ENCODE data around the gene SCLT1.

The SCLT1 gene

DNA sequence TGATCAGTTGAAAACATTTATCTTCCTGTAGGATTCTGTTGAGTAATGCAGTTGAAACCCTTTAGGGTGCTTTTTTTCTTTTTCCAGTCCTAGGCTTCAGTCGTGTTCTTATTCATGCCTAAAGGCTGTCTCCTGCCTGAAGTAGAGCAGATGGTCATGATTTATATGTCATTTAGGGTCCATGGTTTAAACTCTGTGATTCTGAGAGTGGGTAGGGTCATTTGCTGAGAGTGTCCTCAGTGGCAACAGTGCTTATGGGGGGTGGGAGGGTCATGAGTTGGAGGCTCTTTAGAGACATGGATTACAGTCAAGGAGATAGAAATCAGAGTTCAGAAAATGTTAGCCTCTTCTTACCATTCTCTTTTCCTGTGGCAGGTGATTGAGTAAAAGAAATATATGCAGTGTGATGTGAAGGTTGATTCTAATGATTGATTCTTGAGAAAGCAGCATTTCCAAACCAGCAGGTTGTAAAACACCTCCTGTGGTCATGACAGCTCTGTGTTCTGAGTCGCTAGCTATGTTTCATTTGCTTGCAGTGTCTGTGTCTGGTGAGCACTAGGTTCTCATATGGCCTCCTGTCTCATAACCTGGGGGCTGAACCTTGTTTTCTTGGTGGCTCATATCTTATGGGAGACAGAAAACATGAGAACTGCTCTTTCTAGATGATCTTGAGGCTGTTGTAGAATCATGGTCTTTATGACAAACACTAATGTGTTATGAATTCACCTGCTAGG is 223.4 kb downstream of the SCLT1 start:
- no peak for DNase-seq (ENCODE audit: low read depth)

DNA sequence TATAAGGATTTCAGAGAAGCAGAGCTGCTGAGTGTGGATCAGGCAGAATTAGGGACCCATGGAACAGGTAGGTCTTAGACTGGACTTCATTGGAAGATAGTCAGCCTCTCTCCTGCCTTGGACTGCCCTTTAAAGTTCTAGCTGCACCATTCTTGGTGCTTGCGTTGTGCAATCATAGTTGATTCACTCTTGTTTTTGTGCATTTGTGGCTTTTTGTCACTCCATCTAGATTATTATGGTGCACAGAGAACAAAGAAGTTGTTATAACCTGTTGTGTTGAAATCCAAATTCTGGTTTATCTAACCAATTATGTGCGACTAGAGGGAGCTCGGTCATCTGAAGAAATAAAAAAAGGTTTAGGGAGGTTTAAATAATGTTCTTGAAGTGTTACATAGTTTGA is 224.6 kb downstream of the SCLT1 start:
- DNase-seq (ENCODE audit: low read depth), result no peak

DNA sequence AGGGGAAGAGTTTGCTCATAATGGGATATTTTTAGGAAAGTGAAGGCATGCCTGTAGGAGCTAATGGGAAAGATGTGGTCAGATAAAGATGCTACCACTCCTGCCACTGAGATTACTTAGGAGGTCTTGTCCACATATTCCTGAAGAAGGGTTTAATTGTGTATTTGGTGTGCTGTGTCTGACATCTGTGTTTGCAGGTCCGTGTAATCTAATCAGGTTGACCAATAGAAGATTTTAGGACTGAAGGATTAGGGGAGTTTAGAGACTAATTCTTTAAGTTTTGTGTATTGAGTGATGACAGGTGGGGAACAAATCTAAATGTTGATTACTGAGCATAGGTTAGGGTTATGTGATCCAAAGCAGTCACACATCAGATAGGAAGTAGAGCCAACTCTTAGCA is 226.6 kb downstream of the SCLT1 start:
- no peak for DNase-seq (ENCODE audit: low read depth)

DNA sequence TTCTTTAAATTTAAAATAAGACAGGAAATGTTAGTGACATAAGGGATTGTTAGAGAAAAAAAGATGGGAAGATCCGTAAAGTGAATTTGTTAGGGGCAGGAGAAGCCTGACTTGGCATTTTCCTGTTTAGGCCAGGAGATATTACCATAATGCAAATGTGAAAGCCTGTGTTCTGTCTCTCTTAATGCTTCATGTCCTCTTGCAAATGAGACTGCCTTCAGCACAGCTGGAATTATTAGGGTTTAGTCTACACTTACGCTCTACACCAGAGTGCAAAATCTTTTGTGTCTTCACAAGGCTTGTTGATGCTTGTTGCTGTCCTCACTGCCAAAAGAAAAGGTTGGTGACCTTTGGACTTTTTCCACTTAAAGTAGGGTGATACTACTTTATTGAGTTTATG is 227.1 kb downstream of the SCLT1 start:
- DNase-seq (ENCODE audit: low read depth), result no peak

DNA sequence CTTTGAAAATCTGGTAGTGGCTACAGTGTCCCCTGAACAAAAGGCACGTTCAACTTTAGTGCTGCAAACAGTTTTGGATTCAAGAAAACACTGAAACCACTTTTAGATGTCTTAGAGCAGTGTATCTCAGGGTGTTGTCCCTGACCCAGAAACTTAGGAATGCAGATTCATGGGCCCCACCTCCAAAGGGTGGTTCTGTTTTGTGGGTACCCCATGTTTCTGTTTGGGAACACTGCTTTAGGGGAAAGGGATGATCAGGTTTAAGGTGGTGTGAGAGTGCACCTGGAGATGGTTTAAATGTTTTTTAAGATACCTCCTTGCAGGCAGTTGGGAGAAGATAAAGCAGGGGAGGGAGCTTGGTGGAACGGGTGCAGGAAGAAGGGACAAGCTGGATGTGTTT is 228.2 kb downstream of the SCLT1 start:
- no peak for DNase-seq (ENCODE audit: low read depth)

DNA sequence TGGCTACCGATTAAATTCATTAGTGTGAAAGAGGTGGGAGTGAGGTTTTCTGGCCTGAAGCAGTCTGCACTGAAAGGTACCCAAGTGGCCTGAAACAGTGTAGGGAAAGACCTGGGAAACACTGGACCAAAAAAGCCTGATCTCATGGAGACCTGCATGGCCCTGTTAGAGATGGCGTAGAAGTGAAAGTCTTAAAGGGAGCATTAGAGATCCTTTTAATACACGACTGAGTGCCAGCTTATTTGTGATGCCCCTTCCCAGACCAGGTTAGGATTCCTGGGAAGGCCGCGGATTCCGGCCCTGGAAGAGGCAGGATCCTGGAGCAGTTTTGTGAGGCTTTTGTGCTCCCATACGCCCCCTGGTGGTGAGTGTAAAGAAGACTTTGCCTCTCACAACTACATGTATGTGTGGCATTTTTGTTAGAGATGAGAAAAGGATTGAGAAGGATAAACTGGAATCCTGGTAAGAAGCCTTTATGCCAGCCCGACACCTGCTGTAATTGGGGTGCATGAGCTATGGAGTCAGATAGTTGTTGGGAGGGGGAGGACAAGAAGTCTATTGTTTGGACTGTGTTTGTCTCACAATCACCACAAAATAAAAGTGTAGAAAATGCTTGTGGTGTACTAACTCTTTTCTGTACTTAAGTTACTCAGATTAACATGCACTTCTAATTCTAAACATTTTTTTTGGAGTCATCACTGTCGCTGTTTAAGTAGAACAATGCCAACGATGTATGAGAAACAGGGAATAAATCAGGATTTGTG is 229.8 kb downstream of the SCLT1 start:
- peak; percentile 53 for DNase-seq (ENCODE audit: low read depth)

DNA sequence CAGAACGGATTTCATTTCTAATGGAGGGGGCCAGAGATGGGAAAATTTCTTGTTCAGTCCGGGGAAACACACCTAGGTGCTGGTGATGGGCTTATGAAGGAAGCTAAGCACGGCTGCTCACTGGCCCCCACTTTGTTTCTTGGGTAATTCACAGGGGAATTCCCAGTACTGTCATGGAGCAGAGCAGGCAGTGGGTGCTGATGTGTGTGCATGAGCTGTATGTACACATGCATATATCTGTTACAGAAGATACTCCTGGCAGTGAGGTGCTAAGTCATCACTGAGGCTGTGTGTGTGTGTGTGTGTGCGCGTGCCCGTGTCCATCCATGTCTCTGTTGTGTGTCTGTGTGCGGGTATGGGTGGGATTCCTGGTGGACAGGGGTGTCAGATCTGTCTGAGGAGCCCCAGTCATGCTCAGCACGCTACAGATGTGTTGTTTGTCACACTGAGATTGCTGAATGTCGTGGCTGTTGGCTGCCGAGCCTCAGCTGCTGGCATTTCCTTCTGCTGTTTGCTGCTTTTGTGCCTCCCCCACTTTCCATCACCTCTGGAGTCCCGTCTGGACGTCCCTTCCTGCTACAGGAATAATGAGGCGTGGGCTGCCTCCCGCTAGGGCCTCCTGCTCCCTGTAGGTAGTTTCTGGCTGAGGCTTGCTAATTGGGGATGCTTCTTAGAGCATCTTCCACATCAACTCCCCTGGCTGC is 230.6 kb downstream of the SCLT1 start:
- DNase-seq (ENCODE audit: low read depth), result peak; percentile 18

DNA sequence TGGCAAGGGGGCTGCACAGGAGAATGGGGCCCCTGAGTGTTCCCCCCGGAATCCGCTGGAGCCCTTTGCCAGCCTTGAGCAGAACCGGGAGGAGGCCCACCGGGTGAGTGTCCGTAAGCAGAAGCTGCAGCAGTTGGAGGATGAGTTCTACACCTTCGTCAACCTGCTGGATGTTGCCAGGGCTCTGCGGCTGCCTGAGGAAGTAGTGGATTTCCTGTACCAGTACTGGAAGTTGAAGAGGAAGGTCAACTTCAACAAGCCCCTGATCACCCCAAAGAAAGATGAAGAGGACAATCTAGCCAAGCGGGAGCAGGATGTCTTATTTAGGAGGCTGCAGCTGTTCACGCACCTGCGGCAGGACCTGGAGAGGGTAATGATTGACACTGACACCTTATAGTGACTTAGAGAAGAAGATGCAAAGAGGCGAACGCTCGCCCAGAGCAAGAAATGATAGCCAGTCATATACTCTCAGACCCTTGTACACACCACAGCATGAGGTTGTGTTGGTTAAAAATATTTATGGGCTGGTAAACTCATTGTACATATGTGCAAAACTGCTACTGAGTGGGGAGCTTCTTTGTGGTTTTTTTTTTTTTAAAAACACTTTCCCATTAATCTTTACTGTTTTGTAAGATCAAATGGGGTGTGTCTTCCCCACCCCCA is 231.4 kb downstream of the SCLT1 start:
- DNase-seq (ENCODE audit: low read depth), result no peak

DNA sequence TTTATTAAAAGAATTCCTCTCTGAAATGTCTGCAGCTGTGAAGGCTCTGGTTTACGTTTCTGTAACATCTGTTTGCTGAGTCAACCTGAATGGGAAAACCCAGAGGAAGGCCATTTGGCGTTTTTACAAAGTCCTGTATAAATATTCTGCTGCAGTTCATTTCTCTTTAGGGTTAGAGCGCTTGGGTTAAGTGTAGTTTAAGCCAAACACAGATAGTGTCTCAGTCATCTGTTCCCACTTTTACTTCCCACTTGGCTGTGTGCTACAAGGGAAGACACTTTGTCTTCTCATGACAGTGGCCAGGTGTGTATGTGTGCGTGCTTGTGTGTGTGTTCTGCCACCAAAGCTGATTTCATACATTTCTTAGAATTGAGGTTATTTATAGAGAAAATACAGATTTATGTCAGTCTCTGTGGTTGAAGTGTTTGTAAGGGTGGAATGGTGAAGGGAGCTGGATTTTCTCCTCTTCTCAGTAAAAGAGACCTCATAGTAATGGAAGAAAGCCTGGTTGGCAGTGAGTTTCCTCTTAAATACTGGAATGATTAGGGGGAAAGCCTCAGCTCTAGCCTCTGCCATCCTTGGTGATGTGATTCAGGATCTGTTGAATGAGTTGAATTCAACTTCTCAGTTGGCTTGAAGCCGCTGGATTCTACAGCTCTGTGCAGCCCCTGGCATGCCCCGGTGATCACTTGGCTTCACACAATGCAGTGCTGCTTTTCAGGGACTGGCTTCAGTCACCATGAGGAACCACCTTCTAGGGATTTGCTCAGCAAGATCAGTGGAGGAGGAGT is 233.3 kb downstream of the SCLT1 start:
- no peak for DNase-seq (ENCODE audit: low read depth)

DNA sequence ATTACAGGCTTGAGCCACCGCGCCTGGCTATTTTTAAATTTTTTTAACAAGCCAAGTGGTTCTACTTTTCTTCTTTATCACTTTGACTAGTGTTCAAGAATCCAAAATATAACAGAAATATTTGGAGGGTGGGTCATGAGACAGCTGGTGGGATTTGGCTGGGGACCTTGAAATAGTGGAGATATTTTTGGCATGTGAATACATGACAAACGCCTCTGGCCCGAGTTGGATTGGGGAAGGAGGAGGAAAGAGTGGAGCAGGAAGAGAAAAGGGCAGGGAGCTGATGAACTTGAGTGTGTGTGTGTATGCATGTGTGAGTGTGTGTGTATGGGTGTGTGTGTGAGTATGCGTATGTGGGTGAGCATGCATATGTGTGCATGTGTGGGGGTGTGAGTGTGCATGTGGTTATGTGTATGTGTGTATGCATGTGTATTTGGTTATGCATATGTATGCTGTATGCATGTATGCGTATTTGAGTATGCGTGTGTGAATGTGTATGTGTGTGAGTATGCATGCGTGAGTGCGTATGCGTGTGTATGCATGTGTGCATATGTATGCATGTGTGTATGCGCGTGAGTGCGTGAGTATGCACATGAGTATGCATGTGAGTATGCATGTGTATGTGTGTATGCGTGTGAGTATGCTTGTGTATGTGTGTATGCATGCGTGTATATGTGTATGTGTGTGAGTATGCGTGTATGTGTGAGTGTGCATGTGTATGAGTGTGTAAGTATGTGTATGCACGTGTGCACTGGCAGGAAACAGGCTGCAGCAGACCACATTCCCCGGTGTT is 234.3 kb downstream of the SCLT1 start:
- no peak for DNase-seq (ENCODE audit: low read depth)

DNA sequence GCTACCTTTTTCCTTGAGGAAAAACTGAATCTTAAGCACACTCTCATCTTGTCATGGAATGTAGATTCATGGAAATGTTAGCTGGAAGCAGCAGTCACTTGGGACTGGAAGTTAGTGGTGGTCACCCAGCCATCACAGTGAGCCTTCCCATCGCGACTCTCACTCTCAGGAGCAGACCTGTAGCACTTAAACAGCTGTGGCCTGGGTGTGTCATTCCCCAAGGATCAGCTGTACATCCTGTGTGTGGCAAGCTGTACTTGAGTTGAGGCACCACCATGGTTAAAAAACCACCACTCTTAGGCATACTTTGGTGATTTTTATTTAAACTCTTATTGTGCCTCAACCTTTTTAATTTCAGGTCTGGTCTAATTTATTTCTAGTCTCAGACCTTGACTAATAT is 237.1 kb downstream of the SCLT1 start:
- no peak for DNase-seq (ENCODE audit: low read depth)

DNA sequence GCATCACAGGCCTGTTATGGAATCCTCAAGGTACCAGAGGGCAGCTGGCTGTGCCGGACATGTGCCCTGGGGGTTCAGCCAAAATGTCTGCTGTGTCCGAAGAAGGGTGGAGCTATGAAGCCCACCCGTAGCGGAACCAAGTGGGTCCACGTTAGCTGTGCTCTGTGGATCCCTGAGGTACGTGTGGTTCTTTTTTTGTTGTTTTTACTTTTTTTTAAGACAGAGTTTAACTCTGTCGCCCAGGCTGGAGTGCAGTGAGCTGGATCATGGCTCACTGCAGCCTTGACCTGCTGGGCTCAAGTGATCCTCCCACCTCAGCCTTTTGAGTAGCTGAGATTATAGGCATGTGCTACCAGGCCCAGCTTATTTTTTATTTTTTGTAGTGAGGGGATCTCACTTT is 237.7 kb downstream of the SCLT1 start:
- DNase-seq (ENCODE audit: low read depth), result no peak

DNA sequence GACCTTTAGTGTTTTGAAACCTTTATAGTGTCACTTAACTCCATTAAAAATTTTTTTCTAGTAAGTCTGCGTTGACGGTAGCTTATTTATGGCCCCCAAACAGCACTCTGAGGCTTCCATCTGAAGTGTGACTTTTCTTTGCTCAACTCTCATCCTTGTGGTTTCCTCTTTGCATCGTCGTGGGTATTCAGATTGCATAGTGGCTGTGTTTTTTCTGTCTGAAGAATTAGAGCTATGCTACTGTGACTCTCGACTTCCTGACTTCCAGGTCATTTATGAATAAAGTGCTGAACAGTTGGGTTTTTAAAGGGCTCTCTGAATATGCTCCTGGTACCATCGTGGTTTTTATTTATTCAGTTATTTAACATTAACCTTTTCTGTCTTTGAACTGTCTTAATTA is 238.9 kb downstream of the SCLT1 start:
- DNase-seq (ENCODE audit: low read depth), result no peak

DNA sequence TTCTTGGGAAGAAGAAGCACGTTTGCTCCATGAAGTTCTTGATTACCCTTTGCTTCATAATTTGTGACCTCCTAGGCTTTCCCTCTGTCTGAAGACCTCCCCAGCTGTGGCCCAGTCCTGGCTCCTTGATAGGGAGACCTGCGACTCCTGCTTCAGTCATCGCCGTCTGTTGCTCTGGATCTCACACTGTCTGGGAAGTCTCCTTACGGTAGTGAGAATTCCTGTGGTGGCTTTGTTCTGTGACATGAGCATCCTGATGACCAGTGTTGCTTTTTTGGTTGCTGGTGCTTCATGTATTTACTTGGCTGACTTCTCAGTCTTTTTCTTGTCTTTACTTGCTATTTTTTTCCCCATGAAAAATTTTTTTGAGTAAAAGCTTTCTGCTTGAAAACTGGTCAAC is 239.6 kb downstream of the SCLT1 start:
- no peak for DNase-seq (ENCODE audit: low read depth)

DNA sequence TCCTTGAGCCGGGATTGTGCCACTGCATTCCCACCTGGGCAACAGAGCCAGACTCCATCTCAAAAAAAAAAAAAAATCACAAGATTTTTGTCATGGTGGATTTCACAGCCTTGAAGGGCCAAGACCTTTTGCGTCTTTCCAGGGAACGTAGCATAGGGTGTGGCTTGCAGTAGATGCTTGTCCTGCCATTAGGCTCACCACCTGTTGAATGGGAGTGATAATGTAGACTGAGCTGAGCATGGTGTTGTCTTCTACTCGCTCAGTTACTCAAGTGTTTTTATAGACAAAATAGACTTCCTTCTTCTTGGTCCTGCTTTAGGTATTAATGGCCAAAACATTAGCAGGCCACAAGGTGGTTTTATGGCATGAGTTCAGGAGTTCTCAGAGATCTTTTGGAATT is 243.1 kb downstream of the SCLT1 start:
- no peak for DNase-seq (ENCODE audit: low read depth)

DNA sequence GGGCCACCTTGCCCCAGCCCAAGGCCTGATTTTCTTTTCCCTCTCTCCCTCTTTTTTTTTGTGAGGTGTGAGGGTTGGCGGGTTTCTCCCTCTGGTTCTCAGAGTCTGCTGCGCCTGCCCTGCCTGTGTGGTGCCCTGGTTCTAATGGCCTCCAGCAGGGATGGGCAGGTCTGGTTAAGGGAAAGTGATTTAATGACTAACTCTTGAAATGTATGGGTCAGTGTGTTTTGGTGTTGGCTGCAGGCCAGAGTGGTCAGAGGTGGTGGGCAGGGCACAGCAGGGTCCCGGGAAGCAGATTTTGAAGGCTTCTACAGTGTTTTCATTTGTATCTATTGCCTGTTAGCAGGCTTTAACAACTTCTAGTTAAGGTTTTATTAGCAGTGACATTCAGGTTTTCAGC is 244.9 kb downstream of the SCLT1 start:
- no peak for DNase-seq (ENCODE audit: low read depth)

DNA sequence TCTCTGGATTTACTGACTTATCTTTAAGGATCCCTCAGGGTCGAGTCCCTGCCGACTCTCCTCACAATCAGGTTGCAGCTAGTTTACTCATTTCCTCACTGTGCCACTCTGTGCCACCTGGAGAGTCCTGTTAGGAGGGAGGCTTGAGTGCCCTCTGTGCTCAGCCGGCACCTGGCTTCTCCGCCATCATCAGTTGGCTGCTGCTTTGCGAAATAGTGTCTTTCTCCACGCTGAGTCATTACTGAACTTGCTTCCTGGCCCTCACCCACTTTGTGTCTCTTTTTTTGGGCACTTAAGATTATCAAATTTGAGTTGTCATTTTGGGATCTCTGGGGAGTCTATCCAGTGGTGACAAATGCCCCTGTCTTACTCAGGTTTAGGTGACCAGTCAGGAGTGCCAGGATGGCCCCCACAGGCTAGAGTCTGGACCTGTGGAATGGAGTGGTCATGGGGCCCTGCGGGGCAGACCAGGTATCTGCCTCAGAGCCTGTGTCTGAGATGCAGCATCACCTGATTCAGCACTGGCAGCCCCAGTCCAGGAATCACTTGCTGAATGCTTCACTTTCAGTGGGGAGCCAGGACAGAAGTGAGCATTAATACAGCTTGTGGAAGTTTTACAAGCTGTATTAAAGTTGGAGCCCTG is 246.1 kb downstream of the SCLT1 start:
- no peak for DNase-seq (ENCODE audit: low read depth)

DNA sequence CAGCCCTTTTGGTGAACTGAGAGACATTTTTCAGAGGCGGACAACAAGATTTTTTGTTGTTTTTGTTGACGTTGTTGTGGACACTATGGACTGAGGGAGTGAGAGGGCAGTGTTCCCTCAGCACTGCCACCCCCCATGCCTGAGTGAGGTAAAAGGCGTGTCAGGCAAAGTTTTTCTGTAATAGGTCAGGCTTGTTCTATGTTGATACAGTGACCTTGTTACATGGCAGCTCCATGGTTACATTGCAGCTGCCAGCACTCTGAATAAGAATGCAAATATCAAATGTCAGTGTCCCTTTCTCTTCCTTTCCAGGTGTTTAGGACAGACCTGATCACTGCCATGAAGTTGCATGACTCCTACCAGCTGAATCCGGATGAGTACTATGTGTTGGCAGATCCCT is 247.3 kb downstream of the SCLT1 start:
- no peak for DNase-seq (ENCODE audit: low read depth)

DNA sequence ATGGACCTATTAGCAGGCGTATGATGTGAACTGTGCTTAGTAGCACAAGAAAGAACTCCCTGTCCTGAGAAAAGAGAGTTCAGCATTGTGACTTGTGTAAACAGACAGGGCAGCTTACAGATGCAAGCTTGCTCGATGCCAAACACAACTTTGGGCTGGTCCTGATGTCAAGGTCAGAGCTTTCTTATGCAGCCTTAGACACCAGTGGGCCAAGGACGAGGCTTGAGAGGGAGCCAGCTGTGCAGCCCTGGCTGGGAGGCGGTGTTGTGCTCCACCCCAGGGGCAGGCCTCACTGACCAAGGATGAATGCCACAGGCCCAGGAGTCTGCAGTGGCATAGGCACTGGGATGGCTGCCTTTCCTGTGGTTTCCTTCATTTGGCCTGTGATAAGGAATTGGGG is 248.4 kb downstream of the SCLT1 start:
- DNase-seq (ENCODE audit: low read depth), result no peak

DNA sequence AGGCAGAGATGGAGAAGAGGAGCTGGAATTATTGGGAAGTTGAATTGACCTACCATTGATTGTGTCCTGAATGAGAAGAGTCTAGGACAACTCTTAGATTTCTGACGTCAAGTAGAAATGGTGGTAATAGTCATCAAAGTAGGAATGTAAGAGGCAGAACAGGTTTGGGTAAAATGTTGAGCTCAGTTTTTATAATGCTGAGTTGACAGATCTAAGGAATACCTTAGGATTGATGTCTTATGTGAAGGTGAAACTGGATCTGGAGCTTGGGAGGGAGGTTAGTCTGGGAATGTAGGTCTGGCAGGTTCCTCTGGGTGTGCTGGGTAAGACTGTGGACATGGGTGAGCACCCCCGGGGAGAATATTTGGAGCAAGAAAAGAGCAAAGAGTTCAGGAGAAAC is 251.9 kb downstream of the SCLT1 start:
- DNase-seq (ENCODE audit: low read depth), result no peak

Measured in activated T-helper 9 cell treated with anti-CD3 and anti-CD28 coated beads, Interleukin-2, amount 50 U/mL, for 16 hours (primary cell).